C4-2B (cell line): ENCODE data around the gene GGT6.

ENCODE experiments used
- CTCF ChIP-seq: fragments of 450-650 bp; conservative IDR thresholded peaks from 2 replicates; pipeline ENCODE4 v1.5.1; 2017; ENCODE audit warnings: mild to moderate bottlenecking
- ZFX ChIP-seq: fragments of 450-650 bp; IDR thresholded peaks from 2 replicates; pipeline ENCODE4 v1.6.1; 2017

DNA sequence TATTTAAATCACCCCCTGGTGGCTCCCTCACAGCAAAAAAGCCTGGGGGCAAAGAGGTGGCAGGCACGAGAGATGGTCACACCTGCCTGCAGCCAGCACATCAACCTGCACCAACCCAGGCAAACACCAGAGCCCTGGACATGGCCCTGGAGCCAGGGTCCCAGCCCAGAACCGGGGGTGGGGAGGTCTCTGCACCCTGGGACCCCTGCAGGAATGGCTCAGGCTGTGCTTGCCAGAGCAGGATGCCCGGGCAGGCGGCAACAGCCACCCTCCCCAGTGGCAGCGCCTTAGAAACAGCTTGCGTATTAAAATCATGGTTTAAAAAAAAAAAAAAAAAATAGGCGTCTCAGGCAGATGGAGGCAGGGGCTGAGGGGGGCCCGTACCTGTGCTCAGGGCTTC is 21.4 kb downstream of the GGT6 start:
- TF ChIP-seq CTCF (no peak), ZFX (no peak)
